ENCODE data around the gene TOB1. TPM values are rescaled to one million over a fixed set of nuclear protein-coding genes. Genes with fewer than 3 reads are reported as not detected.
A peak's percentile ranks its signal among the peaks of the same experiment; 100 is the strongest.

The TOB1 gene
- total RNA-seq, 1 donor from 2014 or later: 101 TPM

DNA sequence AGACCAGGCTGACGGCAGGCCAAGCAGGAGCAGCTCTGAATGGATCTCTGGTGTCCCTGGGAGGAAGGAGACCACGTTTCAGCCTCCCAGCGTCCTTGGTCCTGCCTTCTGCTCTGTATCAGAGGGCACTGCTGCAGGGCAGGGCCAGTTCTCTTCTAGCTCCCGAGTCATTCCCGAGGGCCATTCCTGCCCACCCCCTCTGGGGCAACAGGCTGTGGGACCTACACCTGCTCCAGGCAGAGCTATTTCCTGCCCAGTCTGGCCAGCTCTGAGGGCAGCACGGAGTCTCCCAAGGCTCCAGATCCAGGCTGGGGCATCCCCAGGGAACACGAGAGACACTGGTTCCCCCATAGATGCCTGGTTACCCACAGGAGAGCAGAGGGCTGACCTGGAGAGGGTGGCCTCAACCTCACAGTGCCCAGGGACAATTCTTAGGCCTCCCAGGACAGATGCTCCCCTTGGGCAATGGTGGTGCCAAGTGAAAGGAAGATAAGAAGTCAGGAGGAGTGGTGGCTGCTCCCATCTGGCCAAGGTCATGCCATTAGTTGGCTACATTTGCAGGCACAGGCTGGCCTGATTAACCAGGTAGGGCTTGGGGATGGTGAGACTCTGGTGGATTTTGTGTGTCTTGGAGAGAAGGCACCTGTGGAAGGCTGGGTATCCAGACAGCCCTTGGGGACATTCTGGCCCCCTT lies 28.7 kb downstream of the TOB1 start:
- TF ChIP-seq, protein P1, sequence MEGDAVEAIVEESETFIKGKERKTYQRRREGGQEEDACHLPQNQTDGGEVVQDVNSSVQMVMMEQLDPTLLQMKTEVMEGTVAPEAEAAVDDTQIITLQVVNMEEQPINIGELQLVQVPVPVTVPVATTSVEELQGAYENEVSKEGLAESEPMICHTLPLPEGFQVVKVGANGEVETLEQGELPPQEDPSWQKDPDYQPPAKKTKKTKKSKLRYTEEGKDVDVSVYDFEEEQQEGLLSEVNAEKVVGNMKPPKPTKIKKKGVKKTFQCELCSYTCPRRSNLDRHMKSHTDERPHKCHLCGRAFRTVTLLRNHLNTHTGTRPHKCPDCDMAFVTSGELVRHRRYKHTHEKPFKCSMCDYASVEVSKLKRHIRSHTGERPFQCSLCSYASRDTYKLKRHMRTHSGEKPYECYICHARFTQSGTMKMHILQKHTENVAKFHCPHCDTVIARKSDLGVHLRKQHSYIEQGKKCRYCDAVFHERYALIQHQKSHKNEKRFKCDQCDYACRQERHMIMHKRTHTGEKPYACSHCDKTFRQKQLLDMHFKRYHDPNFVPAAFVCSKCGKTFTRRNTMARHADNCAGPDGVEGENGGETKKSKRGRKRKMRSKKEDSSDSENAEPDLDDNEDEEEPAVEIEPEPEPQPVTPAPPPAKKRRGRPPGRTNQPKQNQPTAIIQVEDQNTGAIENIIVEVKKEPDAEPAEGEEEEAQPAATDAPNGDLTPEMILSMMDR (IDR thresholded peaks at IDR 0.05; ENCODE audit: borderline replicate concordance): no peak
- Histone ChIP-seq H3K9me3 (replicated peaks) (no peaks in the 10 kb centered on the region), H3K36me3 (no peaks in the 10 kb centered on the region), H3K27ac (replicated peaks) (no peak overlapping the region), H3K27me3 (ENCODE audit: low read depth) (peaks cover 24% of the 10 kb centered on the region), H3K4me1 (peaks cover 17% of the 10 kb centered on the region), H3K4me3 (no peak overlapping the region)
- intact Hi-C loops (cut with micrococcal nuclease): no loop called here
- no peak for DNase-seq

DNA sequence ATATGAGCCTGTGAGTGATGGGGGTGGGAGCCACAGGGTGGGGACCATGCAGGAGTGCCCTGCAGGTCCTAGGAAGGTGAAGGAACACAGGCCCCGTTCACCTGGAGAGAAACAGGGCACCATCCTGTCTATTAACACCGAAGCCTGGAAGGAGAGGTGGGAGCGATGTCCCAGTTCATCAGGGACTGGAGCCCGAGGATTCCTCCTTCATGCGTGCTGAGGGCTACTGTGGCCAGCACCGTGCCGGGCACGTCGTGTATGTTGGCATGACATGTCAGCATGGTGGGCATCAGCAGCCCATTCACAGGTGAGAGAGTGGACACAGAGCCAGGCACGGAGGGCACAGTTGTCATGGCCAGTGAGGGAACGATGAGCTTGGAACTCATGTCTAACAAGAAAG lies 29.3 kb downstream of the TOB1 start:
- intact Hi-C loops (cut with micrococcal nuclease): no loop called here
- H3K4me1 ChIP-seq: peaks cover 17% of the 10 kb centered on the region
- H3K4me3 ChIP-seq: no peak overlapping the region
- H3K27me3 ChIP-seq (ENCODE audit: low read depth): peaks cover 24% of the 10 kb centered on the region
- H3K36me3 ChIP-seq: no peaks in the 10 kb centered on the region
- no peaks in the 10 kb centered on the region for H3K9me3 ChIP-seq (replicated peaks)
- H3K27ac ChIP-seq (replicated peaks): no peak overlapping the region
- TF ChIP-seq, protein P1 (IDR thresholded peaks at IDR 0.05; ENCODE audit: borderline replicate concordance): no peak
- no peak for DNase-seq

DNA sequence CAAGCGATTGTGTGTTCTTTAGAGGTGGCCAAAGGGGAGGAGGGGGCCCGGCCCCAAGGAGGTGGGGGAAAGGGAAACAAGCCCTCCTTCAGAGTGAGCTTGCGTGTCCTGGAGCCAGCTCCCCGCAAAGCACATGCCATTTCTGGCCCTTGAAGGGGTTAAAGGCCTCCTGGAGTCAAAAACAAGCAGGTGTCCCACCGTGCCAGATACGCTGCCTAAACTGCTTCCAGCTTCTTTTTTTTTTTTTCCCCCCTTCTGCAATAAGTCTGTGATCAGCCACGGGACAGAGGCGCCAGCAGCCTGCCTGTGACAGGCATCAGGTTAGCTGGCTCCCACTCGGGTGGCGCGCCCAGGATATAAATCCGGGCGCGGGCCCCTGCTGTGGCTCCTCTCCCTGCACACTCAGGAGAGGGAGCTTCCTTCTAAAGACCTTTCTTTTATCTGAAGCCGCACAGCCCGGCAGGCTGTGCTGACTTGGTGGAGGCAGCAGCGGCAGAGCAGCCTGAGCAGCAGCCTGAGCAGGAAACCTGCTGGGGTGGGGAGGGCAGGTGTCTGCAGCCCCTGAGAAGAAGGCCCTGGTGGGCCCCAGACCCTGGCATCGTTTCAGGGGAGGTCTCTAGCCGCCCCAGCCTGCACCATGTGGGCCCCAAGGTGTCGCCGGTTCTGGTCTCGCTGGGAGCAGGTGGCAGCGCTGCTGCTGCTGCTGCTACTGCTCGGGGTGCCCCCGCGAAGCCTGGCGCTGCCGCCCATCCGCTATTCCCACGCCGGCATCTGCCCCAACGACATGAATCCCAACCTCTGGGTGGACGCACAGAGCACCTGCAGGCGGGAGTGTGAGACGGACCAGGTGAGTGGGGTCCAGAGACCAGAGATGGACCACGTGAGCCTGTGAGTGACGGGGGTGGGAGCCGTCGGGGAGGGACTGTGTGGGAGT lies 30.6 kb downstream of the TOB1 start, which contains the start of gene WFIKKN2:
Gene WFIKKN2, plus strand, starts transcription at position 286 of the 934 bp plus-strand sequence. Its CDS starts 352 bp downstream, at position 638.
- Histone ChIP-seq H3K36me3 (no peaks in the 10 kb centered on the region), H3K27me3 (ENCODE audit: low read depth) (peaks cover 24% of the 10 kb centered on the region), H3K27ac (replicated peaks) (no peak within 1 kb of the TSS), H3K4me1 (peaks cover 23% of the 10 kb centered on the region), H3K9me3 (replicated peaks) (no peaks in the 10 kb centered on the region), H3K4me3 (peak within 1 kb of the TSS; percentile 55)
- no peak for DNase-seq
- intact Hi-C loops (cut with micrococcal nuclease): no loop called here
- TF ChIP-seq, protein P1 (IDR thresholded peaks at IDR 0.05; ENCODE audit: borderline replicate concordance): no peak

DNA sequence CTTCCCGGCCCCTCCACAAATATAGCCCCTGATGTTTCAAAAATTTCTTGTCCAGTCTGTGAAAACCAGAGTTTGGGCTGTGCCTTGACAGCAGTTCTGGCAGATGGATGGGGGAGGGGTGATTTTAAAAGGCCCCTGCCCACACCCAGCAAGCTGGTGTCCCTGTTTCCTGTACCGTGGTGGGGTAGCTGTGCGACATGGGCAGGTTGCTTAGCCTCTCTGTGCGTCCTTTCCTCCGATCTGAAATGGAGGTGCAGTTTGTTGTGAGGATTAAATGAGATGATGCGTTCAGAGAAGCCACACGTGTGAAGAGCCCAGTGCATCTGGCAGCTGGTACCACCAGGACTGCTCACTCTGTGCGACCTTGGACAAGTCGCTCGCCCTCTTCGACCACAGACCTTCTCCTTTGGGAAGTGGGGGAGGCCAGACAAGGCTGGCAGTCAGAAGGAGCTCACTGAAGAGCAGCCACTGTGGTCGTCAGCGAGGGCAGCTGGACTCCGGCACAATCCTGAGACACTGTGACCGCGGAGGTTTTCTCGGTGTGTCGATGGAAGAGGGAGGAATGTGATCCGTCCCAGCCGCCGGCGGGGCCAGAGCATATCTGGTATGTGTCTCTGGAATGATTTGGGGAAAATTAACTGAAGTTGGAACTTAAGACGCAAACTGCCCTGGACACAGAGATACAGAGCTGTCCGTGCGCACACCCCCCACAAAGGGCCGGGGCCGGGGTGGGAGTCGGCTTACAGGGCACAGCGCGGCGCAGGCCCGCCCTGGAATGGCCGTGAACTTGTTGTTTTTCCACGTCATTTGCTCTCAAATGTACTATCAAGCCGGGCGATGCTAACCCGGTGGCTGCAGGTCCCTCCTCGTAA lies 31.5 kb downstream of the TOB1 start:
- Histone ChIP-seq H3K4me1 (peaks cover 23% of the 10 kb centered on the region), H3K27ac (replicated peaks) (no peak overlapping the region), H3K4me3 (peak overlapping the region; percentile 55), H3K9me3 (replicated peaks) (no peaks in the 10 kb centered on the region), H3K36me3 (no peaks in the 10 kb centered on the region), H3K27me3 (ENCODE audit: low read depth) (peaks cover 24% of the 10 kb centered on the region)
- no peak for DNase-seq
- TF ChIP-seq, protein P1 (IDR thresholded peaks at IDR 0.05; ENCODE audit: borderline replicate concordance): no peak
- intact Hi-C loops (cut with micrococcal nuclease): no loop called here
